Mammary epithelial cell (primary cell): ENCODE data around the gene SNCA.

Experiments used
- EZH2 ChIP-seq: IDR thresholded peaks from 2 replicates; pipeline ENCODE4 v1.6.1; 2012; ENCODE audit warnings: low read length, inconsistent platforms, borderline replicate concordance
- TF ChIP-seq, protein P1 (sequence below), 2 donors: IDR thresholded peaks in 1 of 2; conservative IDR thresholded peaks in 1 of 2; 2 replicates each; pipeline ENCODE4 v1.5.1; 2011 to 2012; ENCODE audit warnings: inconsistent platforms in 2 of 2, low read length in 2 of 2, mild to moderate bottlenecking in 2 of 2, control low read depth in 1 of 2, low read depth in 1 of 2; ENCODE audit not compliant: insufficient read depth in 1 of 2; ENCODE audit errors: extremely low read depth in 1 of 2

DNA sequence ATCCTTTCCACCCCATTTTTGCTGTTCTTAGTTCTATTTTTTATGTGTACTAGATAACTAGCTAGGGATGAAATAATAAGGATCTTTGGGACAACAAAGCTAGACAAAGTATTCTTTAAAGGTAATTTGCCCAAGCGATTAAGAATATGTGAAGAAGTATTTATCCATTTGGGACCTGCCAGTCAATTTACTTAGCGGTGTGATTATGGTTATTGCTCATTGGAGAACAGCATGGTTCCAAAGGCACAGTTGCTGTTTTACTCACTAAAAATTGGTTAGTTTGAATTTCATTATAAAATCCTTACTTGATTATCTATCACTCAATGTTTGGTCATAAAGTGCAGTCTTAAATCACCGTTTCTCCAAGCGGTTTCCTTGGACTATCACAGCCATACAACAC is 124.1 kb downstream of the SNCA start:
- TF ChIP-seq, protein P1, sequence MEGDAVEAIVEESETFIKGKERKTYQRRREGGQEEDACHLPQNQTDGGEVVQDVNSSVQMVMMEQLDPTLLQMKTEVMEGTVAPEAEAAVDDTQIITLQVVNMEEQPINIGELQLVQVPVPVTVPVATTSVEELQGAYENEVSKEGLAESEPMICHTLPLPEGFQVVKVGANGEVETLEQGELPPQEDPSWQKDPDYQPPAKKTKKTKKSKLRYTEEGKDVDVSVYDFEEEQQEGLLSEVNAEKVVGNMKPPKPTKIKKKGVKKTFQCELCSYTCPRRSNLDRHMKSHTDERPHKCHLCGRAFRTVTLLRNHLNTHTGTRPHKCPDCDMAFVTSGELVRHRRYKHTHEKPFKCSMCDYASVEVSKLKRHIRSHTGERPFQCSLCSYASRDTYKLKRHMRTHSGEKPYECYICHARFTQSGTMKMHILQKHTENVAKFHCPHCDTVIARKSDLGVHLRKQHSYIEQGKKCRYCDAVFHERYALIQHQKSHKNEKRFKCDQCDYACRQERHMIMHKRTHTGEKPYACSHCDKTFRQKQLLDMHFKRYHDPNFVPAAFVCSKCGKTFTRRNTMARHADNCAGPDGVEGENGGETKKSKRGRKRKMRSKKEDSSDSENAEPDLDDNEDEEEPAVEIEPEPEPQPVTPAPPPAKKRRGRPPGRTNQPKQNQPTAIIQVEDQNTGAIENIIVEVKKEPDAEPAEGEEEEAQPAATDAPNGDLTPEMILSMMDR (conservative IDR thresholded peaks at IDR 0.05 in 1 of 2, IDR thresholded peaks at IDR 0.05 in 1 of 2; ENCODE audit: extremely low read depth in 1 of 2, insufficient read depth in 1 of 2, low read depth in 1 of 2, low read length in 2 of 2), result no peak
- TF ChIP-seq EZH2, result no peak
